ENCODE results near the gene USP28. TPM values are rescaled to one million over a fixed set of nuclear protein-coding genes. Genes with fewer than 3 reads are reported as not detected.

USP28 gene
- polyA plus RNA-seq, 1 experiment = 38.7 TPM

DNA sequence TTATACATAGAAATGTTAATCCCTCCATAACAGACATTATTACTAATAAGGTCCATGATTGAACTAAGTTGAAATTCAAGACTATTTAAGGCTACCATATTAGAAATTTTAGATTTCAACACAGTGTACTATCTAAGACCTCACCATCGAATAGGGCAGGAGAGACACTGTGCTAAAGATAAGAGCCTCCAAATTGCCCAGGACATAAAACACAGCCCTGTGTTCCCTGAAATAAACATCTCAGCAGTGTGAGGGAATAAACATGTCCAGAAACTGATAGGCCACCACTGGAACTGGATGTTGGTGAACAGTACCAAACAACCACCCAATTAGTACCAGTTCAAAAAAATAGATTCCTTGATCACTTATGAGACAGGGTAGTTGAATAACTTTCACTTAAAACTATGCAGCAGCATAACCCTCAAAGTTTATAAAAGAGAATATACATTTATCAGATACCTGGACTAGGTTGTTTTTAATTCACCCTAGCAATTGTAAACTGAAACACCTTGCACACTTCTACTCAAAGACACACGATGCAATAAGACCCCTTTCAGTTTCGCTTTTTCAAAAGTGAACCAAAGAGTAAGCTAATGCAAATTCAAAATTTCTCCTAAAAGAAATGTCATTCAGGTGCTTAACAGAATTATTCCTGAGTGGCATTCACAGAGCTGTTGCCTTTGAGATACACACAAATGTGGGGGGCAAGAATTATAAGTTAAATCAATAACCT is 34.3 kb downstream of the USP28 start:
- no peak for DNase-seq (ENCODE audit: low read depth, low spot score)
- POLR2A ChIA-PET = no interaction called here
- no peak overlapping the region for H3K27ac ChIP-seq (ENCODE audit: low read depth, low read length)

DNA sequence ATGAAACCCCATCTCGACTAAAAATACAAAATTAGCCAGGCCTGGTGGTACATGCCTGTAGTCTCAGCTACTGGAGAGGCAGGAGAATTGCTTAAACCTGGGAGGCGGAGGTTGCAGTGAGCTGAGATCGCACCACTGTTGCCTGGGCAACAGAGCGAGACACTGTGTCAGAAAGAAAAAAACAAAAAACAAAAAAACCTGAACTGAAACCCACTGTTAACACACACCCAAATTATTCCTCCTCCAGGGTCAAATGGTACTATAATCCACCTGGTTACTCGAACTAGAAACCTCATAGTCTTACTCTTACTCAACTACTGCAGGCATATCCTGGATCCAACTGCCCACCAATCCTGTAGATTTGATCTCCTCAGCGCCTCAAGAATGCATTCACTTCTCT is 35.5 kb downstream of the USP28 start:
- no peaks in the 10 kb centered on the region for H3K27me3 ChIP-seq (ENCODE audit: control insufficient read depth, insufficient read depth, low read length)
- no peak overlapping the region for H3K4me3 ChIP-seq (ENCODE audit: low read depth, low read length)
- no peak for DNase-seq (ENCODE audit: low read depth, low spot score)
- TF ChIP-seq, protein P1, sequence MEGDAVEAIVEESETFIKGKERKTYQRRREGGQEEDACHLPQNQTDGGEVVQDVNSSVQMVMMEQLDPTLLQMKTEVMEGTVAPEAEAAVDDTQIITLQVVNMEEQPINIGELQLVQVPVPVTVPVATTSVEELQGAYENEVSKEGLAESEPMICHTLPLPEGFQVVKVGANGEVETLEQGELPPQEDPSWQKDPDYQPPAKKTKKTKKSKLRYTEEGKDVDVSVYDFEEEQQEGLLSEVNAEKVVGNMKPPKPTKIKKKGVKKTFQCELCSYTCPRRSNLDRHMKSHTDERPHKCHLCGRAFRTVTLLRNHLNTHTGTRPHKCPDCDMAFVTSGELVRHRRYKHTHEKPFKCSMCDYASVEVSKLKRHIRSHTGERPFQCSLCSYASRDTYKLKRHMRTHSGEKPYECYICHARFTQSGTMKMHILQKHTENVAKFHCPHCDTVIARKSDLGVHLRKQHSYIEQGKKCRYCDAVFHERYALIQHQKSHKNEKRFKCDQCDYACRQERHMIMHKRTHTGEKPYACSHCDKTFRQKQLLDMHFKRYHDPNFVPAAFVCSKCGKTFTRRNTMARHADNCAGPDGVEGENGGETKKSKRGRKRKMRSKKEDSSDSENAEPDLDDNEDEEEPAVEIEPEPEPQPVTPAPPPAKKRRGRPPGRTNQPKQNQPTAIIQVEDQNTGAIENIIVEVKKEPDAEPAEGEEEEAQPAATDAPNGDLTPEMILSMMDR (IDR thresholded peaks at IDR 0.05; ENCODE audit: low read depth, low read length) = no peak
- no peak overlapping the region for H3K27ac ChIP-seq (ENCODE audit: low read depth, low read length)
- H3K9me3 ChIP-seq (ENCODE audit: control insufficient read depth, insufficient read depth, low read length) = no peaks in the 10 kb centered on the region
- ChIA-PET CTCF (no interaction called here), POLR2A (no interaction called here)

More for the DNA sequence above, 34.3 kb downstream of the USP28 start:
- CTCF ChIA-PET = interaction anchor here (0.6 to 1.1 kb wide), 3 partner anchors 14 to 44 kb away, joined by 3 to 4 read pairs (median 3); no protein-coding TSS in a partner anchor
- Histone ChIP-seq H3K9me3 (ENCODE audit: control insufficient read depth, insufficient read depth, low read length) (no peaks in the 10 kb centered on the region), H3K27me3 (ENCODE audit: control insufficient read depth, insufficient read depth, low read length) (no peaks in the 10 kb centered on the region), H3K4me3 (ENCODE audit: low read depth, low read length) (no peak overlapping the region)
- TF ChIP-seq, protein P1 (IDR thresholded peaks at IDR 0.05; ENCODE audit: low read depth, low read length) = no peak

DNA sequence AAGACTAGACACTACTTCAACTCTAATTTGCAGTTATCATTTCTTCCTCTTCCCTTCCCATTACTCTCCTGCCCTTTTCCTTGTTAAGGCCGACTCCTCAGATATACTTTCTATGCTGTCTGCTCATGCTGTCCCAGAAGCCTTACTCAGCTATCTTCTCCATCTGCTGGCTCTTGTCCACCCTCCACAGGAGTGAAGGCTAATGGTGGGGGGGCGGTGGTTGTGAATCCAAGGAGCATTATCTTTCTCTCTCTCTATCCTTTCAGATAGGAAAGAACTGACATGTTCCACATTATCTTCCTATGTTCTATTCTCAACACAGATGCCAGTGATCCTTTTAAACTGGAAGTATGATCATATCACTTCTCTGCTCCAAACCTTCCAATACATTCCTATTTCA is 37.4 kb downstream of the USP28 start:
- ChIA-PET CTCF (no interaction called here), POLR2A (no interaction called here)

DNA sequence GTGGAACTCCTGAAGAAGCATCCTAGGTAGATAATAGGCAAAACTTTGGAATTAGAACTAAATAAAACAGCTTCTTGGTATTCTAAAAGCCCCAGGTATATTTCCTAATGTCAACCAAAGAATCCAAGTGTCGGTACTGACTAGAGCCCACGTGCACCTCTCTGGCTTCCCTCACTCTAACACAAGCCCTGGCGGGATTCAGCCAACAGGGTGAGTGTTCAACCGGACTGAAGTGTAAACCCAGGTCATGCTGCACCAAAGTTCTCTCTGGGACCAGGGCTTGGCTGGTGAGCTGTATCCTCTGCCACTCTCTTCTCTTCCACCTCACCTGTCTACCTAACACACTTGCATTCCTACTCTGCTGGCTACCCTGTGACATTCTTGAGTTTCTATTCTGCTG is 40.1 kb downstream of the USP28 start:
- ChIA-PET POLR2A (no interaction called here), CTCF (no interaction called here)
- TF ChIP-seq, protein P1 (IDR thresholded peaks at IDR 0.05; ENCODE audit: low read depth, low read length) = no peak
- Histone ChIP-seq H3K27ac (ENCODE audit: low read depth, low read length) (no peak overlapping the region), H3K4me3 (ENCODE audit: low read depth, low read length) (no peak overlapping the region), H3K27me3 (ENCODE audit: control insufficient read depth, insufficient read depth, low read length) (no peaks in the 10 kb centered on the region), H3K9me3 (ENCODE audit: control insufficient read depth, insufficient read depth, low read length) (no peaks in the 10 kb centered on the region)
- DNase-seq (ENCODE audit: low read depth, low spot score) = no peak

More for the DNA sequence above, 37.4 kb downstream of the USP28 start:
- TF ChIP-seq, protein P1 (IDR thresholded peaks at IDR 0.05; ENCODE audit: low read depth, low read length) = no peak
- no peaks in the 10 kb centered on the region for H3K27me3 ChIP-seq (ENCODE audit: control insufficient read depth, insufficient read depth, low read length)
- no peaks in the 10 kb centered on the region for H3K9me3 ChIP-seq (ENCODE audit: control insufficient read depth, insufficient read depth, low read length)
- no peak for DNase-seq (ENCODE audit: low read depth, low spot score)
- no peak overlapping the region for H3K4me3 ChIP-seq (ENCODE audit: low read depth, low read length)
- no peak overlapping the region for H3K27ac ChIP-seq (ENCODE audit: low read depth, low read length)

DNA sequence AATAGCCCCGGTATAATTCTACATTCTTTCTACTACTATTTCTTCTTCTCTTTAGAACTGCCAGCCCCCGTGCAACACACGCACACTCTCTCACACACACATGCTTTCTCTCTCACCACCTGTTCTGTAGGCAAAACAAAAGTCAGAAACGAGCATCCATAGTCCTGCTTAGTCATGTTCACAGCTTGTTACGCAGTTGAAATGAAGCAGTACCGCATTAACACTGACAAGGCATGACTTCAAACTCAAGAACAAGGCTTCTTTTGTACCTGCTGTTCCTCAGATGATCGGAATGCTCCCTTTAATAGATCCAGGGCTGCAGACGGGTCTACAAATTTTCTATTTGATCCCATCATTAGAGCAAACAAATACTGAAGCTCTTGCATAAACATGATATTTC is 42.2 kb downstream of the USP28 start:
- no peaks in the 10 kb centered on the region for H3K9me3 ChIP-seq (ENCODE audit: control insufficient read depth, insufficient read depth, low read length)
- DNase-seq (ENCODE audit: low read depth, low spot score) = no peak
- no peaks in the 10 kb centered on the region for H3K27me3 ChIP-seq (ENCODE audit: control insufficient read depth, insufficient read depth, low read length)
- ChIA-PET CTCF (interaction anchor here (1.8 to 4.0 kb wide), 2 partner anchors 35 to 37 kb away, joined by 5 to 23 read pairs; no protein-coding TSS in a partner anchor), POLR2A (no interaction called here)
- H3K27ac ChIP-seq (ENCODE audit: low read depth, low read length) = no peak overlapping the region
- TF ChIP-seq, protein P1 (IDR thresholded peaks at IDR 0.05; ENCODE audit: low read depth, low read length) = no peak
- no peak overlapping the region for H3K4me3 ChIP-seq (ENCODE audit: low read depth, low read length)
